SK-N-SH treated with all-trans-retinoic acid at 6 μM for 48 hours (cell line): ENCODE results near the gene MIPOL1.

ENCODE experiments used
- ARNTL ChIP-seq: fragments of 450-650 bp; formaldehyde crosslinking; IDR thresholded peaks from 2 replicates; pipeline ENCODE4 v1.5.0; 2020; ENCODE audit warnings: low read depth, mild to moderate bottlenecking, moderate library complexity, borderline replicate concordance
- CSDC2 ChIP-seq: fragments of 250-450 bp; sonication (Bioruptor Pico); IDR thresholded peaks from 2 replicates; pipeline ENCODE4 v1.5.0; 2020; ENCODE audit warnings: mild to moderate bottlenecking, moderate library complexity
- ESRRG ChIP-seq: fragments of 250-450 bp; sonication (Bioruptor Pico); IDR thresholded peaks from 2 replicates; pipeline ENCODE4 v1.6.1; 2021; ENCODE audit warnings: mild to moderate bottlenecking
- GLIS3 ChIP-seq: fragments of 250-450 bp; sonication (Bioruptor Pico); IDR thresholded peaks from 2 replicates; pipeline ENCODE4 v1.5.0; 2020; ENCODE audit warnings: mild to moderate bottlenecking, moderate library complexity
- PATZ1 ChIP-seq: fragments of 250-450 bp; sonication (Bioruptor Pico); IDR thresholded peaks from 2 replicates; pipeline ENCODE4 v1.8.0; 2020; ENCODE audit warnings: mild to moderate bottlenecking, moderate library complexity, borderline replicate concordance
- RARB ChIP-seq: fragments of 250-450 bp; sonication (Bioruptor Pico); IDR thresholded peaks from 2 replicates; pipeline ENCODE4 v1.8.0; 2021; ENCODE audit warnings: mild to moderate bottlenecking, moderate library complexity
- TCF4 ChIP-seq: fragments of 250-450 bp; sonication (Bioruptor Pico); IDR thresholded peaks from 2 replicates; pipeline ENCODE4 v1.8.0; 2021; ENCODE audit warnings: mild to moderate bottlenecking, moderate library complexity, borderline replicate concordance
- ZFP3 ChIP-seq: fragments of 250-450 bp; sonication (Bioruptor Pico); IDR thresholded peaks from 2 replicates; pipeline ENCODE4 v1.5.0; 2020; ENCODE audit warnings: mild to moderate bottlenecking, moderate library complexity
- ZNF565 ChIP-seq: fragments of 450-650 bp; formaldehyde crosslinking; conservative IDR thresholded peaks from 2 replicates; pipeline ENCODE4 v1.5.0; 2020; ENCODE audit warnings: low read depth, mild to moderate bottlenecking, moderate library complexity
- TF ChIP-seq, protein P1 (sequence below): fragments of 250-450 bp; sonication (Bioruptor Pico); IDR thresholded peaks from 2 replicates; pipeline ENCODE4 v1.5.1; 2020; ENCODE audit warnings: low read depth, mild to moderate bottlenecking, moderate library complexity

DNA sequence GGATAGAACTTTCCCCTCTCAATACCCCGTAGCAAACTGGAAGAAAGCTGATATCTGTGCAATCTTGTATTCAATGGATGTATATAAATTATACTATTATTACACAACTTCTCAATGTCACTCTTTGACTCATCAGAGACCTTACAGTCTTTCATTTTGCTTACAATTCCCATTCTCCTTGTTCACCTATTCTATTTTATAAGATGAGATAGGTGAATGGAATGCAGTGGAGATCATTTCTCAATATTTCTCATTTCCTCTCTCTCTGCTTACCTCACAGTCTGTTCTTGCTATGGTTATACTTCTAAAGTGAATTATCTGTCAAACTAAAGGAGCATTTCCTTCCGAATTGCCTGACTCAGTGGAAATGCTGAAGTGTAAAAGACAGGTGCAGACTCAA is 382.4 kb downstream of the MIPOL1 start:
- TF ChIP-seq ZFP3 (CRISPR knock-in tag) (no peak), ESRRG (CRISPR knock-in tag) (no peak), TCF4 (CRISPR knock-in tag) (no peak), CSDC2 (CRISPR knock-in tag) (no peak), ARNTL (CRISPR knock-in tag) (no peak), RARB (CRISPR knock-in tag) (no peak), PATZ1 (CRISPR knock-in tag) (no peak), ZNF565 (CRISPR knock-in tag) (no peak), GLIS3 (CRISPR knock-in tag) (no peak)
- TF ChIP-seq, protein P1, sequence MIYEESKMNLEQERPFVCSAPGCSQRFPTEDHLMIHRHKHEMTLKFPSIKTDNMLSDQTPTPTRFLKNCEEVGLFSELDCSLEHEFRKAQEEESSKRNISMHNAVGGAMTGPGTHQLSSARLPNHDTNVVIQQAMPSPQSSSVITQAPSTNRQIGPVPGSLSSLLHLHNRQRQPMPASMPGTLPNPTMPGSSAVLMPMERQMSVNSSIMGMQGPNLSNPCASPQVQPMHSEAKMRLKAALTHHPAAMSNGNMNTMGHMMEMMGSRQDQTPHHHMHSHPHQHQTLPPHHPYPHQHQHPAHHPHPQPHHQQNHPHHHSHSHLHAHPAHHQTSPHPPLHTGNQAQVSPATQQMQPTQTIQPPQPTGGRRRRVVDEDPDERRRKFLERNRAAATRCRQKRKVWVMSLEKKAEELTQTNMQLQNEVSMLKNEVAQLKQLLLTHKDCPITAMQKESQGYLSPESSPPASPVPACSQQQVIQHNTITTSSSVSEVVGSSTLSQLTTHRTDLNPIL (CRISPR knock-in tag) = no peak
